Endothelial cell of umbilical vein (primary cell): Measurements from ENCODE around the gene ZBTB46. TPM values are rescaled to one million over a fixed set of nuclear protein-coding genes. Genes with fewer than 3 reads are reported as not detected.

Experiments used
- BruUV-seq: library from RNA; stranded (reverse); fragments of 400-500 nt; replicated peaks from 2 replicates; lab custom pipeline; 2021; lab: Mats Ljungman, UMichigan
- CTCF ChIA-PET: fragments of 300-600, 350-600 bp; sonication (Branson Sonifier 250); formaldehyde crosslinking; loops from one replicate; lab custom pipeline; 2021; ENCODE audit warnings: antibody characterized with exemption, inconsistent platforms; lab: Charles Lee
- POLR2A ChIA-PET: fragments of 300-600, 350-600 bp; sonication (Branson Sonifier 250); formaldehyde crosslinking; loops from one replicate; lab custom pipeline; 2021; ENCODE audit warnings: antibody characterized with exemption, inconsistent platforms; lab: Charles Lee
- DNase-seq: peaks from one replicate; pipeline ENCODE4 v3.0.0-alpha.2; 2011; ENCODE audit warnings: low read depth, low spot score
- FAIRE-seq: peaks from 2 replicates; lab custom pipeline; 2011; peaks lifted over from hg19 to GRCh38; lab: Jason Lieb, UNC
- H2AFZ ChIP-seq: 2 replicates; pipeline ENCODE4 v1.6.0; 2012; ENCODE audit warnings: low read depth, low read length, control low read depth, inconsistent platforms
- H3K27ac ChIP-seq: 2 replicates; pipeline ENCODE4 v1.5.1; 2011; ENCODE audit warnings: low read depth, mild to moderate bottlenecking, control low read depth, low read length, moderate library complexity; ENCODE audit not compliant: insufficient read depth
- H3K27me3 ChIP-seq, 2 experiments: 2 replicates each; pipeline versions ENCODE4 v1.6.0 to v1.6.1; 2011; ENCODE audit warnings: low read length in 2 of 2, mixed read lengths in 1 of 2; ENCODE audit not compliant: control insufficient read depth in 2 of 2, insufficient read depth in 2 of 2
- H3K36me3 ChIP-seq, 2 experiments: 2 replicates in 1 of 2; 3 replicates in 1 of 2; pipeline ENCODE4 v1.5.1; 2011; ENCODE audit warnings: low read length in 2 of 2, mild to moderate bottlenecking in 1 of 2, moderate library complexity in 1 of 2; ENCODE audit not compliant: control insufficient read depth in 2 of 2, insufficient read depth in 2 of 2; ENCODE audit errors: extremely low read depth in 1 of 2
- H3K4me1 ChIP-seq: 3 replicates; pipeline ENCODE4 v1.5.1; 2011; ENCODE audit warnings: mild to moderate bottlenecking, low read length; ENCODE audit not compliant: control insufficient read depth, insufficient read depth; ENCODE audit errors: extremely low read depth
- H3K4me2 ChIP-seq: 2 replicates; pipeline ENCODE4 v1.6.1; 2011; ENCODE audit warnings: low read length, control low read depth, mixed read lengths; ENCODE audit not compliant: insufficient read depth
- H3K4me3 ChIP-seq, 3 experiments: fragments of 200-600 bp in 1 of 3; sonication (generic), shearing (Covaris generic) in 1 of 3; replicated peaks in 1 of 3; 2 replicates each; pipeline ENCODE4 v1.5.1; 2011 to 2016; ENCODE audit warnings: control low read depth in 3 of 3, low read length in 3 of 3, mild to moderate bottlenecking in 2 of 3, inconsistent platforms in 1 of 3, low read depth in 1 of 3, moderate library complexity in 1 of 3; ENCODE audit not compliant: insufficient read depth in 1 of 3
- H3K79me2 ChIP-seq: 2 replicates; pipeline ENCODE4 v1.6.0; 2012; ENCODE audit warnings: low read length, inconsistent platforms; ENCODE audit not compliant: control insufficient read depth, insufficient read depth
- H3K9ac ChIP-seq: replicated peaks from 2 replicates; pipeline ENCODE3; 2011; ENCODE audit warnings: low read length, control low read depth; ENCODE audit not compliant: insufficient read depth; ENCODE audit errors: extremely low read depth
- H3K9me1 ChIP-seq: replicated peaks from 3 replicates; pipeline ENCODE4 v1.6.0; 2011; ENCODE audit warnings: mild to moderate bottlenecking, low read length; ENCODE audit not compliant: control insufficient read depth, insufficient read depth; ENCODE audit errors: extremely low read depth
- H3K9me3 ChIP-seq: replicated peaks from 2 replicates; pipeline ENCODE4 v1.5.1; 2012; ENCODE audit warnings: low read length, inconsistent platforms; ENCODE audit not compliant: control insufficient read depth, insufficient read depth
- H4K20me1 ChIP-seq: replicated peaks from 2 replicates; pipeline ENCODE3; 2011; ENCODE audit warnings: mild to moderate bottlenecking, low read length; ENCODE audit not compliant: control insufficient read depth, insufficient read depth; ENCODE audit errors: extremely low read depth
- EZH2 ChIP-seq: IDR thresholded peaks from 2 replicates; pipeline ENCODE4 v1.6.1; 2012; ENCODE audit warnings: borderline replicate concordance, low read depth, mild to moderate bottlenecking, moderate library complexity, low read length, inconsistent platforms; ENCODE audit not compliant: severe bottlenecking
- FOS ChIP-seq: IDR thresholded peaks from 2 replicates; pipeline ENCODE4 v1.6.1; 2011; ENCODE audit warnings: mild to moderate bottlenecking, low read length, moderate library complexity, borderline replicate concordance; ENCODE audit not compliant: insufficient read depth
- GATA2 ChIP-seq: IDR thresholded peaks from 2 replicates; pipeline ENCODE4 v1.7.0; 2011; ENCODE audit warnings: low read depth, mild to moderate bottlenecking, moderate library complexity, mixed read lengths, low read length; ENCODE audit not compliant: insufficient read length, insufficient read depth
- MYC ChIP-seq: IDR thresholded peaks from one replicate; pipeline ENCODE4 v1.6.1; 2011; ENCODE audit warnings: mild to moderate bottlenecking, low read depth, low read length
- POLR2A ChIP-seq: IDR thresholded peaks from 2 replicates; pipeline ENCODE4 v1.6.1; 2012; ENCODE audit warnings: low read depth, mild to moderate bottlenecking, control low read depth, low read length
- POLR2AphosphoS5 ChIP-seq: IDR thresholded peaks from 2 replicates; pipeline ENCODE4 v1.6.1; 2012; ENCODE audit warnings: low read depth, mild to moderate bottlenecking, control low read depth, low read length, moderate library complexity; ENCODE audit not compliant: insufficient read depth
- dilution Hi-C: fragments of 300-500 bp; cut with MboI; formaldehyde crosslinking; loops from one replicate; pipeline ENCODE4 v1.15.0; 2019; ENCODE audit warnings: low sequenced_read_pairs; ENCODE audit not compliant: extremely low pct_ligation_motif_present
- intact Hi-C: fragments of 100-400 bp; cut with micrococcal nuclease; formaldehyde crosslinking; loops from one replicate; pipeline ENCODE4 v1.10.0; 2022
- polyA plus RNA-seq, 4 experiments: library from polyadenylated mRNA; depleted of rRNA in 3 of 4; stranded (reverse) in 3 of 4; unstranded in 1 of 4; fragments of >200 nt; gene quantifications; 2 replicates each; pipeline versions ENCODE4 v1.2.1 to v1.2.3, GENCODE V29; 2011 to 2012; ENCODE audit warnings: missing spikeins in 1 of 4
- total RNA-seq: library from RNA; stranded (reverse); gene quantifications from 2 replicates; pipeline ENCODE4 v1.2.3, GENCODE V29; 2021
- TF ChIP-seq, protein P1 (sequence below): IDR thresholded peaks from 2 replicates; pipeline ENCODE4 v1.6.1; 2011; ENCODE audit not compliant: insufficient read depth, insufficient read length
- TF ChIP-seq, protein P2 (sequence below), 2 donors: IDR thresholded peaks; 1 replicate in 1 of 2; 2 replicates in 1 of 2; pipeline ENCODE4 v1.5.1; 2011; ENCODE audit warnings: low read length in 2 of 2, mild to moderate bottlenecking in 2 of 2, moderate library complexity in 2 of 2, control low read depth in 1 of 2, inconsistent platforms in 1 of 2, low read depth in 1 of 2; ENCODE audit not compliant: insufficient read depth in 1 of 2; ENCODE audit errors: extremely low read depth in 1 of 2

Gene ZBTB46
- total and polyA plus RNA-seq, 2 donors (not counting 3 experiments of a cell fraction or from before 2014, with no cell fraction given) = 1.3 to 7.1 TPM

DNA sequence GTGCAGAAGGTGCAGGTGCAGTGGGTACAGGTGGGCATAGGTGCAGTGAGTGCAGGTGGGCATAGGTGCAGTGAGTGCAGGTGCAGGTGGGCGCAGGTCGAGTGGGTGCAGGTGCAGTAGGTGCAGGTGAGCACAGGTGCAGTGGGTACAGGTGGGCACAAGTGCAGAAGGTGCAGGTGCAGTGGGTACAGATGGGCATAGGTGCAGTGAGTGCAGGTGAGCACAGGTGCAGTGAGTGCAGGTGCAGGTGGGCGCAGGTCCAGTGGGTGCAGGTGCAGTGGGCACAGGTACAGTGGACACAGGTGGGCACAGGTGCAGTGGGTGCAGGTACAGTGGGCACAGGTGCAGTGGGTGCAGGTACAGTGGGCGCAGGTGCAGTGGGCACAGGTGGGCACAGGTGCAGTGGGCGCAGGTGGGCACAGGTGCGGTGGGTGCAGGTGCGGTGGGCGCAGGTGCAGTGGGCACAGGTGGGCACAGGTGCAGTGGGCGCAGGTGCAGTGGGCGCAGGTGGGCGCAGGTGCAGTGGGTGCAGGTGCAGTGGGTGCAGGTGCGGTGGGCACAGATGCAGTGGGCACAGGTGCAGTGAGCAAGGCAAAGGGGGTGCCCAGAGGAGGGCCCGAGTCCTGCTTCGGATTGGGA, 15.3 kb downstream of the ZBTB46 start:
- no peak for FAIRE-seq
- Histone ChIP-seq H3K36me3 (no peaks in the 10 kb centered on the region), H3K9me3 (no peaks in the 10 kb centered on the region), H4K20me1 (no peaks in the 10 kb centered on the region), H3K4me2 (no peak overlapping the region), H3K79me2 (no peaks in the 10 kb centered on the region), H3K4me1 (no peaks in the 10 kb centered on the region), H2AFZ (no peak overlapping the region), H3K27ac (no peak overlapping the region), H3K27me3 (no peaks in the 10 kb centered on the region), H3K4me3 (no peak overlapping the region), H3K9me1 (no peaks in the 10 kb centered on the region), H3K9ac (no peak overlapping the region)
- dilution Hi-C loops = no loop called here
- intact Hi-C loops = no loop called here
- no peak for DNase-seq
- ChIA-PET CTCF (interaction anchor here (1.2 kb wide), 1 partner anchor 50 kb away, joined by 5 read pairs; the partner anchor contains the start of gene TPD52L2), POLR2A (no interaction called here)
- no TSS peak for BruUV-seq
- TF ChIP-seq FOS (no peak), POLR2A (no peak), MYC (no peak)
- TF ChIP-seq, protein P1, sequence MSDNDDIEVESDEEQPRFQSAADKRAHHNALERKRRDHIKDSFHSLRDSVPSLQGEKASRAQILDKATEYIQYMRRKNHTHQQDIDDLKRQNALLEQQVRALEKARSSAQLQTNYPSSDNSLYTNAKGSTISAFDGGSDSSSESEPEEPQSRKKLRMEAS = no peak

DNA sequence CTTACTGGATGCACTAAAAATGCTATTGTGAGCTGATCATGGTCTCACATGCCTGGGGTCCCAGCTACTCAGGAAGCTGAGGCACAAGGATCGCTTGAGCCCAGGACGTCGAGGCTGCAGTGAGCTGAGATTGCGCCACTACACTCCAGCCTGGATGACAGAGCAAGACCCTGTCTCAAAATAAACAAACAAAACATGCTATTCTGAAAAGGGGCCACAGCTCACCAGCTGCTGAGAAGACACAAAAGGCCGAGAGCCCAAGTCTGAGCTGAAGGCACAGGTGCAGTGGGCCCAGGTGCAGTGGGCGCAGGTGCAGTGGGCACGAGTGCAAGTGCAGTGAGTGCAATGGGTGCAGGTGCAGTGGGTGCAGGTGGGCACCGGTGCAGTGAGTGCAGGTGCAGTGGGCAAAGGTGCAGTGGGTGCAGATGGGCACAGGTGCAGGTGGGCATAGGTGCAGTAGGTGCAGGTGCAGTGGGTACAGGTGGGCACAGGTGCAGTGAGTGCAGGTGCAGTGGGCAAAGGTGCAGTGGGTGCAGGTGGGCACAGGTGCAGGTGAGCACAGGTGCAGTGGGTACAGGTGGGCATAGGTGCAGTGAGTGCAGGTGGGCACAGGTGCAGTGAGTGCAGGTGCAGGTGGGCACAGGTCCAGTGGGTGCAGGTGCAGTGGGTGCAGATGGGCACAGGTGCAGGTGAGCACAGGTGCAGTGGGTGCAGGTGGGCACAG, 16.0 kb downstream of the ZBTB46 start:
- BruUV-seq = no TSS peak
- POLR2A ChIA-PET = no interaction called here
- H3K27ac ChIP-seq = no peak overlapping the region
- intact Hi-C loops (no loop called here), dilution Hi-C loops (no loop called here)
- no peaks in the 10 kb centered on the region for H3K36me3 ChIP-seq
- no peaks in the 10 kb centered on the region for H3K9me1 ChIP-seq
- no peak for TF ChIP-seq MYC
- TF ChIP-seq, protein P1 = no peak
- TF ChIP-seq POLR2AphosphoS5 = no peak
- no peak for TF ChIP-seq POLR2A
- TF ChIP-seq, protein P2, sequence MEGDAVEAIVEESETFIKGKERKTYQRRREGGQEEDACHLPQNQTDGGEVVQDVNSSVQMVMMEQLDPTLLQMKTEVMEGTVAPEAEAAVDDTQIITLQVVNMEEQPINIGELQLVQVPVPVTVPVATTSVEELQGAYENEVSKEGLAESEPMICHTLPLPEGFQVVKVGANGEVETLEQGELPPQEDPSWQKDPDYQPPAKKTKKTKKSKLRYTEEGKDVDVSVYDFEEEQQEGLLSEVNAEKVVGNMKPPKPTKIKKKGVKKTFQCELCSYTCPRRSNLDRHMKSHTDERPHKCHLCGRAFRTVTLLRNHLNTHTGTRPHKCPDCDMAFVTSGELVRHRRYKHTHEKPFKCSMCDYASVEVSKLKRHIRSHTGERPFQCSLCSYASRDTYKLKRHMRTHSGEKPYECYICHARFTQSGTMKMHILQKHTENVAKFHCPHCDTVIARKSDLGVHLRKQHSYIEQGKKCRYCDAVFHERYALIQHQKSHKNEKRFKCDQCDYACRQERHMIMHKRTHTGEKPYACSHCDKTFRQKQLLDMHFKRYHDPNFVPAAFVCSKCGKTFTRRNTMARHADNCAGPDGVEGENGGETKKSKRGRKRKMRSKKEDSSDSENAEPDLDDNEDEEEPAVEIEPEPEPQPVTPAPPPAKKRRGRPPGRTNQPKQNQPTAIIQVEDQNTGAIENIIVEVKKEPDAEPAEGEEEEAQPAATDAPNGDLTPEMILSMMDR (IDR thresholded peaks at IDR 0.05; ENCODE audit: extremely low read depth in 1 of 2, insufficient read depth in 1 of 2, low read depth in 1 of 2, low read length in 2 of 2) = no peak
- no peak for TF ChIP-seq FOS
- TF ChIP-seq GATA2 = no peak
- TF ChIP-seq EZH2 = no peak
- no peaks in the 10 kb centered on the region for H3K9me3 ChIP-seq
- H3K4me3 ChIP-seq = no peak overlapping the region
- H3K79me2 ChIP-seq = no peaks in the 10 kb centered on the region
- CTCF ChIA-PET = no interaction called here
- H3K4me1 ChIP-seq = no peaks in the 10 kb centered on the region
- H3K9ac ChIP-seq = no peak overlapping the region
- H3K27me3 ChIP-seq = no peaks in the 10 kb centered on the region
- H2AFZ ChIP-seq = no peak overlapping the region
- FAIRE-seq = no peak
- no peak for DNase-seq
- H3K4me2 ChIP-seq = no peak overlapping the region
- no peaks in the 10 kb centered on the region for H4K20me1 ChIP-seq
